ENCODE results near the gene MT1H. TPM values are rescaled to one million over a fixed set of nuclear protein-coding genes. Genes with fewer than 3 reads are reported as not detected.
A peak's percentile ranks its signal among the peaks of the same experiment; 100 is the strongest.

Gene MT1H
- total and polyA plus RNA-seq, 7 donors: 2.0 to 581 (median 133) TPM; not detected in 4

- WGBS, 2 donors: 52 to 64% methylated on average over 1 of the region's 1 CpG
- H3K36me3 ChIP-seq: no peaks in the 10 kb centered on the region
Observed at GRCh38 chr16:56652600-56652999, 17.0 kb upstream of the MT1H start.

DNA sequence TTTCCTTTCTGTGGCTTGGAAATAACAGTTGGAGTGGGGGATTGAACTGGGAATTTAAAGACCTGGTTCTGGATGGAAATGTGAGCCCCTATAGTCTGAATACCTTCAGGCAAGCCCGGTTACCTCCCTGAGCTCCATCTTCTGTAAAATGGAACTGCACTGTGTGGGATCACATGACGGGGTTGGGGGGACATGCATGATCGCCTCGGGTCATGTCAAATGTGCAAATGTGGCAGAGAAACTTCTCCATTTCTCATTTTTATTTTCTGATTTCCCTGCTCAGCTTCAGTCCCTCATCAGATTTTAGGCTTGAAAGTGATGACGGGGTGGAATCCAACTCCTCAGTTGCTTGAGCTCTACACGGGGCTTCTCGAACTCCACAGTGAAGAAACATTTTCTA lies 16.4 kb upstream of the MT1H start:
- H3K9me3 ChIP-seq: no peaks in the 10 kb centered on the region
- intact Hi-C loops (cut with DNase I): no loop called here
- DNase-seq: no peak
- peaks cover 0 to 11% (median 8%) of the 10 kb centered on the region in 4 donors for H3K4me1 ChIP-seq
- peaks cover 0 to 38% (median 9%) of the 10 kb centered on the region in 3 donors for H3K27me3 ChIP-seq
- no peak overlapping the region for H3K4me3 ChIP-seq
- no peaks in the 10 kb centered on the region for H3K36me3 ChIP-seq
- TF ChIP-seq CTCF (IDR thresholded peaks at IDR 0.05) (no peak), EP300 (IDR thresholded peaks at IDR 0.05) (no peak)
- WGBS, 2 donors: 89 to 90% methylated on average over 7 of the region's 7 CpGs
- H3K27ac ChIP-seq: no peak overlapping the region

More at GRCh38 chr16:56652600-56652999, 17.0 kb upstream of the MT1H start:
- Histone ChIP-seq H3K27ac (no peak overlapping the region), H3K27me3 (peaks cover 0 to 38% (median 15%) of the 10 kb centered on the region in 3 donors), H3K4me3 (no peak overlapping the region), H3K4me1 (peaks cover 0 to 5% (median 3%) of the 10 kb centered on the region in 4 donors), H3K9me3 (no peaks in the 10 kb centered on the region)
- DNase-seq: no peak
- TF ChIP-seq POLR2A (IDR thresholded peaks at IDR 0.05) (no peak), EP300 (IDR thresholded peaks at IDR 0.05) (no peak), POLR2AphosphoS5 (IDR thresholded peaks at IDR 0.05) (no peak), CTCF (IDR thresholded peaks at IDR 0.05) (no peak)
- intact Hi-C loops (cut with DNase I): no loop called here

- peak; percentile 85 for DNase-seq
Observed at GRCh38 chr16:56657555-56658326, 11.9 kb upstream of the MT1H start, which contains the start of gene MT1F. TSS of gene MT1F (plus strand) at chr16:56657959. CDS start at chr16:56658059, 100 bp downstream.

DNA sequence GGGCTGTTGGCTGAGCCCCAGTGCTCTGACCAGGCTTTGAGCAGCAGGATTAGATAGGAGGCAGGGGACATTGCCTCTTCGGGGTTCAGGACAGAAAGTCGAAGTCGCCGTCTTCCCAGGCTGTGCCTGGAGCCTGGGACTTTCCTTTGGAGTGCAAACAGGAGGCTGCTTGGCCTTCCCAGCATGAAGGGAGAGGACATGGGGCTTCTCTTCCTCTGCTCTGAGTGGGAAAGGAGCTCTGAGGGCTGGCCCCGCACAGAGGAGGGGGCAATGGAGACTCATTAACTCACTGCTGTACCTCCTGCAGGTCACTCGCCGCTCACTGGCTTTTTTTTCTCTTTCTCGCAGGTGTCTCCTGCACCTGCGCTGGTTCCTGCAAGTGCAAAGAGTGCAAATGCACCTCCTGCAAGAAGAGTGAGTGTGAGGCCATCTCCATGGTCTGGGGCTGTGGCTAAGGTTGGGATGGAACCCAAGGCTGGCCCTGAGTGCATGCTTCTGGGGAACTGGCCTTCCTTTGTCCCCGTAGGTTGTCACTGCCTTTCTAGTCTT lies 11.2 kb upstream of the MT1H start:
- Histone ChIP-seq H3K27me3 (peaks cover 5 to 68% (median 30%) of the 10 kb centered on the region in 3 donors), H3K4me1 (peaks cover 0 to 24% (median 16%) of the 10 kb centered on the region in 4 donors), H3K36me3 (no peaks in the 10 kb centered on the region), H3K4me3 (peak overlapping the region in 2 of 4 donors; percentile 44 to 50), H3K9me3 (no peaks in the 10 kb centered on the region), H3K27ac (peak overlapping the region in 1 of 4 donors; percentile 49)
- intact Hi-C loops (cut with DNase I): no loop called here
- WGBS, 2 donors: 16 to 29% methylated on average over 10 of the region's 10 CpGs
- TF ChIP-seq CTCF (IDR thresholded peaks at IDR 0.05) (no peak), POLR2AphosphoS5 (IDR thresholded peaks at IDR 0.05) (no peak), EP300 (IDR thresholded peaks at IDR 0.05) (no peak), POLR2A (IDR thresholded peaks at IDR 0.05) (no peak)
- no peak for DNase-seq

More at GRCh38 chr16:56657555-56658326, 11.9 kb upstream of the MT1H start, which contains the start of gene MT1F:
- intact Hi-C loops (cut with DNase I): no loop called here
- peaks cover under 1 to 61% (median 23%) of the 10 kb centered on the region in 3 donors for H3K27me3 ChIP-seq
- WGBS, 2 donors: 1% methylated on average over 46 of the region's 46 CpGs
- H3K27ac ChIP-seq: peak within 1 kb of the TSS in 2 of 4 donors; percentile 45 to 49
- H3K36me3 ChIP-seq: no peaks in the 10 kb centered on the region
- no peaks in the 10 kb centered on the region for H3K9me3 ChIP-seq
- TF ChIP-seq POLR2AphosphoS5 (IDR thresholded peaks at IDR 0.05): peak in 2 of 4 donors; percentile 20 to 35
- peak in 1 of 2 donors; percentile 50 for TF ChIP-seq POLR2A (IDR thresholded peaks at IDR 0.05)
- no peak for TF ChIP-seq CTCF (IDR thresholded peaks at IDR 0.05)
- H3K4me1 ChIP-seq: peaks cover 0 to 19% (median 11%) of the 10 kb centered on the region in 4 donors
- peak within 1 kb of the TSS; percentile 34 to 50 (median 40) for H3K4me3 ChIP-seq
